Mesodermal cell (in vitro differentiated cells): ENCODE results near the gene FAM13C.

Experiments
- H3K27ac ChIP-seq: 2 replicates; pipeline ENCODE4 v1.7.0; 2013; ENCODE audit warnings: mild to moderate bottlenecking, low read depth, low read length, moderate library complexity; ENCODE audit not compliant: severe bottlenecking
- H3K36me3 ChIP-seq: 2 replicates; pipeline ENCODE4 v1.7.1; 2013; ENCODE audit warnings: mild to moderate bottlenecking, low read length, moderate library complexity; ENCODE audit not compliant: control insufficient read depth, insufficient read depth
- H3K4me1 ChIP-seq: one replicate; pipeline ENCODE4 v1.7.1; 2013; ENCODE audit warnings: mild to moderate bottlenecking, low read length; ENCODE audit not compliant: insufficient read depth, control insufficient read depth, poor library complexity, severe bottlenecking
- H3K4me3 ChIP-seq: 2 replicates; pipeline ENCODE4 v1.7.0; 2013; ENCODE audit warnings: low read length, control low read depth, mild to moderate bottlenecking; ENCODE audit not compliant: insufficient read depth, poor library complexity, severe bottlenecking; ENCODE audit errors: extremely low read depth
- H3K9me3 ChIP-seq: 2 replicates; pipeline ENCODE4 v1.7.1; 2013; ENCODE audit warnings: mild to moderate bottlenecking, low read length, moderate library complexity; ENCODE audit not compliant: control insufficient read depth
- WGBS, 2 experiments: methylation state at CpG; one replicate each; pipeline ENCODE4 v1.1.5; 2013; ENCODE audit warnings: missing lambda C conversion rate in 2 of 2; ENCODE audit not compliant: insufficient coverage in 2 of 2; 5-methylcytosine and 5-hydroxymethylcytosine counted together

Gene FAM13C

GRCh38 chr10:59383908-59384307 lies 21.6 kb upstream of the FAM13C start:
- peaks cover 8% of the 10 kb centered on the region for H3K4me1 ChIP-seq
- no peaks in the 10 kb centered on the region for H3K36me3 ChIP-seq
- WGBS, 2 experiments, result 83 to 93% methylated on average over 2 of the region's 3 CpGs
- H3K27ac ChIP-seq, result no peak overlapping the region
- H3K9me3 ChIP-seq, result no peaks in the 10 kb centered on the region
- H3K4me3 ChIP-seq, result no peak overlapping the region

GRCh38 chr10:59383436-59383835 lies 21.1 kb upstream of the FAM13C start:
- no peak overlapping the region for H3K27ac ChIP-seq
- WGBS, 2 experiments, result no CpG with 5 or more reads among the region's 1 CpG
- H3K36me3 ChIP-seq, result no peaks in the 10 kb centered on the region
- H3K4me1 ChIP-seq, result peaks cover 8% of the 10 kb centered on the region
- H3K9me3 ChIP-seq, result no peaks in the 10 kb centered on the region
- no peak overlapping the region for H3K4me3 ChIP-seq

GRCh38 chr10:59382831-59383295 lies 20.5 kb upstream of the FAM13C start:
- no peaks in the 10 kb centered on the region for H3K36me3 ChIP-seq
- no peak overlapping the region for H3K27ac ChIP-seq
- no peak overlapping the region for H3K4me3 ChIP-seq
- H3K9me3 ChIP-seq, result no peaks in the 10 kb centered on the region
- H3K4me1 ChIP-seq, result peaks cover 8% of the 10 kb centered on the region
- 85% methylated on average over 2 of the region's 3 CpGs; no CpG with 5 or more reads in 1 of the 2 experiments for WGBS, 2 experiments

- H3K4me1 ChIP-seq, result no peaks in the 10 kb centered on the region
- no peaks in the 10 kb centered on the region for H3K9me3 ChIP-seq
- no peaks in the 10 kb centered on the region for H3K36me3 ChIP-seq
- no peak overlapping the region for H3K27ac ChIP-seq
- WGBS, 2 experiments, result no CpG with 5 or more reads among the region's 1 CpG
- no peak overlapping the region for H3K4me3 ChIP-seq
Measured at GRCh38 chr10:59381687-59382086, 19.3 kb upstream of the FAM13C start.

- no peak overlapping the region for H3K4me3 ChIP-seq
- no peaks in the 10 kb centered on the region for H3K9me3 ChIP-seq
- WGBS, 2 experiments, result 83% methylated on average over 1 of the region's 3 CpGs; no CpG with 5 or more reads in 1 of the 2 experiments
- no peaks in the 10 kb centered on the region for H3K4me1 ChIP-seq
- H3K36me3 ChIP-seq, result no peaks in the 10 kb centered on the region
- no peak overlapping the region for H3K27ac ChIP-seq
Measured at GRCh38 chr10:59376846-59377245, 14.5 kb upstream of the FAM13C start.

GRCh38 chr10:59375990-59376389 lies 13.6 kb upstream of the FAM13C start:
- H3K4me1 ChIP-seq, result no peaks in the 10 kb centered on the region
- no CpG with 5 or more reads among the region's 3 CpGs for WGBS, 2 experiments
- no peak overlapping the region for H3K27ac ChIP-seq
- no peaks in the 10 kb centered on the region for H3K36me3 ChIP-seq
- H3K9me3 ChIP-seq, result no peaks in the 10 kb centered on the region
- no peak overlapping the region for H3K4me3 ChIP-seq

- H3K4me1 ChIP-seq, result no peaks in the 10 kb centered on the region
- H3K9me3 ChIP-seq, result no peaks in the 10 kb centered on the region
- H3K36me3 ChIP-seq, result no peaks in the 10 kb centered on the region
- no peak overlapping the region for H3K27ac ChIP-seq
- no peak overlapping the region for H3K4me3 ChIP-seq
Measured at GRCh38 chr10:59374916-59375315, 12.6 kb upstream of the FAM13C start.

GRCh38 chr10:59373071-59373470 lies 10.7 kb upstream of the FAM13C start:
- Histone ChIP-seq H3K4me3 (no peak overlapping the region), H3K36me3 (no peaks in the 10 kb centered on the region), H3K4me1 (no peaks in the 10 kb centered on the region), H3K27ac (no peak overlapping the region), H3K9me3 (no peaks in the 10 kb centered on the region)
- WGBS, 2 experiments, result no CpG with 5 or more reads among the region's 3 CpGs

GRCh38 chr10:59372543-59372942 lies 10.2 kb upstream of the FAM13C start:
- Histone ChIP-seq H3K4me3 (no peak overlapping the region), H3K4me1 (no peaks in the 10 kb centered on the region), H3K9me3 (no peaks in the 10 kb centered on the region), H3K36me3 (no peaks in the 10 kb centered on the region), H3K27ac (no peak overlapping the region)
- WGBS, 2 experiments, result no CpG with 5 or more reads among the region's 1 CpG

- Histone ChIP-seq H3K27ac (no peak overlapping the region), H3K4me3 (no peak overlapping the region)
- 88 to 100% methylated on average over 1 of the region's 3 CpGs for WGBS, 2 experiments
Measured at GRCh38 chr10:59366290-59366689, 3.9 kb upstream of the FAM13C start.

GRCh38 chr10:59363446-59363958 lies 1.2 kb upstream of the FAM13C start:
- H3K9me3 ChIP-seq, result no peaks in the 10 kb centered on the region
- no peak overlapping the region for H3K27ac ChIP-seq
- no peaks in the 10 kb centered on the region for H3K36me3 ChIP-seq
- no peak overlapping the region for H3K4me3 ChIP-seq
- no peaks in the 10 kb centered on the region for H3K4me1 ChIP-seq
- WGBS, 2 experiments, result 56 to 69% methylated on average over 1 of the region's 3 CpGs

More at GRCh38 chr10:59366290-59366689, 3.9 kb upstream of the FAM13C start:
- Histone ChIP-seq H3K9me3 (no peaks in the 10 kb centered on the region), H3K36me3 (no peaks in the 10 kb centered on the region), H3K4me1 (no peaks in the 10 kb centered on the region)
